Body of pancreas (tissue), 4 donors: ENCODE data around the gene ERC1. TPM values are rescaled to one million over a fixed set of nuclear protein-coding genes. Genes with fewer than 3 reads are reported as not detected.

Experiments
- ATAC-seq: fragments of 150-250 bp; one replicate; pipeline ENCODE4 v1.9.1; 2016
- DNase-seq, 4 donors: peaks; one replicate each; pipeline ENCODE4 v3.0.0-alpha.2; 2019
- H3K27ac ChIP-seq, 4 donors: fragments of 200-600 bp; sonication (generic); 1 replicate in 3 of 4; 2 replicates in 1 of 4; pipeline versions ENCODE4 v1.5.1 to v1.6.1; 2016 to 2019; ENCODE audit warnings: mild to moderate bottlenecking in 1 of 4, mixed read lengths in 1 of 4, moderate library complexity in 1 of 4
- H3K27me3 ChIP-seq, 2 donors: fragments of 200-600 bp; sonication (generic); one replicate each; pipeline ENCODE4 v1.6.0; 2016; ENCODE audit warnings: mild to moderate bottlenecking in 1 of 2
- H3K36me3 ChIP-seq, 2 donors: fragments of 200-600 bp; sonication (generic); replicated peaks in 1 of 2; 2 replicates each; pipeline ENCODE4 v1.5.1; 2016; ENCODE audit warnings: low read depth in 2 of 2; ENCODE audit not compliant: insufficient read depth in 1 of 2
- H3K4me1 ChIP-seq: fragments of 200-600 bp; sonication (generic); one replicate; pipeline ENCODE4 v1.6.0; 2016
- H3K4me3 ChIP-seq, 2 donors: fragments of 200-600 bp; sonication (generic); 1 replicate in 1 of 2; 2 replicates in 1 of 2; pipeline ENCODE4 v1.5.1; 2016 to 2019
- H3K9me3 ChIP-seq, 3 donors: fragments of 200-600 bp; sonication (generic); 1 replicate in 2 of 3; 2 replicates in 1 of 3; pipeline ENCODE4 v1.5.1; 2016
- CTCF ChIP-seq, 7 experiments: fragments of 450-650 bp in 4 of 7; fragments of 200-600 bp in 3 of 7; sonication (generic) in 3 of 7; IDR thresholded peaks; one replicate each; pipeline ENCODE4 v1.5.1; 2016 to 2019; ENCODE audit warnings: antibody characterized with exemption in 7 of 7
- POLR2A ChIP-seq, 3 donors: fragments of 450-650 bp; IDR thresholded peaks; one replicate each; pipeline ENCODE4 v1.6.1; 2016; ENCODE audit warnings: antibody characterized with exemption in 3 of 3, mild to moderate bottlenecking in 2 of 3
- WGBS, 2 donors: methylation state at CpG; one replicate each; pipeline ENCODE4 v1.1.5; 2017; 5-methylcytosine and 5-hydroxymethylcytosine counted together
- intact Hi-C: fragments of 100-400 bp; cut with DNase I; formaldehyde crosslinking; loops from one replicate; pipeline ENCODE4 v1.15.1; 2023
- total RNA-seq, 2 donors: library from RNA; depleted of rRNA; stranded (reverse); fragments of >200 nt; gene quantifications; one replicate each; pipeline ENCODE4 v1.1.0, GENCODE V29; 2016

Gene ERC1
- total RNA-seq, 2 donors from 2014 or later, result 20.8 to 29.0 TPM

- DNase-seq (no peak), ATAC-seq (no peak)
- WGBS, 2 donors, result 74 to 80% methylated on average over 11 of the region's 11 CpGs
- H3K4me1 ChIP-seq, result peaks cover 6% of the 10 kb centered on the region
- H3K4me3 ChIP-seq, result no peak overlapping the region
- intact Hi-C loops, result no loop called here
- H3K27ac ChIP-seq, result no peak overlapping the region
- H3K36me3 ChIP-seq, result no peaks in the 10 kb centered on the region
- H3K9me3 ChIP-seq, result no peaks in the 10 kb centered on the region
- no peak for TF ChIP-seq POLR2A (IDR thresholded peaks at IDR 0.05)
- TF ChIP-seq CTCF (IDR thresholded peaks at IDR 0.05), result no peak
- H3K27me3 ChIP-seq, result peaks cover 0 to 30% of the 10 kb centered on the region in 2 donors
Measured at GRCh38 chr12:1532375-1533165, 541.5 kb downstream of the ERC1 start.

GRCh38 chr12:1533205-1533601 lies 542.2 kb downstream of the ERC1 start:
- H3K9me3 ChIP-seq, result no peaks in the 10 kb centered on the region
- DNase-seq, result no peak
- no peak overlapping the region for H3K27ac ChIP-seq
- peaks cover 6% of the 10 kb centered on the region for H3K4me1 ChIP-seq
- 48 to 56% methylated on average over 9 of the region's 9 CpGs for WGBS, 2 donors
- TF ChIP-seq POLR2A (IDR thresholded peaks at IDR 0.05), result no peak
- TF ChIP-seq CTCF (IDR thresholded peaks at IDR 0.05), result no peak
- H3K27me3 ChIP-seq, result peaks cover 0 to 30% of the 10 kb centered on the region in 2 donors
- no peak for ATAC-seq
- intact Hi-C loops, result no loop called here
- no peak overlapping the region for H3K4me3 ChIP-seq
- H3K36me3 ChIP-seq, result no peaks in the 10 kb centered on the region

- Histone ChIP-seq H3K36me3 (no peaks in the 10 kb centered on the region), H3K4me3 (no peak overlapping the region), H3K9me3 (no peaks in the 10 kb centered on the region), H3K4me1 (peaks cover 6% of the 10 kb centered on the region), H3K27ac (no peak overlapping the region), H3K27me3 (peaks cover 0 to 30% of the 10 kb centered on the region in 2 donors)
- no peak for ATAC-seq
- DNase-seq, result no peak
- WGBS, 2 donors, result 18 to 48% methylated on average over 13 to 16 of the region's 16 CpGs
- TF ChIP-seq CTCF (IDR thresholded peaks at IDR 0.05), result no peak
- TF ChIP-seq POLR2A (IDR thresholded peaks at IDR 0.05), result no peak
- intact Hi-C loops, result no loop called here
Measured at GRCh38 chr12:1533602-1534304, 542.7 kb downstream of the ERC1 start.

- peaks cover 0 to 26% of the 10 kb centered on the region in 2 donors for H3K27me3 ChIP-seq
- H3K4me1 ChIP-seq, result peaks cover 6% of the 10 kb centered on the region
- no peak overlapping the region for H3K27ac ChIP-seq
- no peak for DNase-seq
- no peaks in the 10 kb centered on the region for H3K9me3 ChIP-seq
- H3K36me3 ChIP-seq, result no peaks in the 10 kb centered on the region
- no peak for TF ChIP-seq CTCF (IDR thresholded peaks at IDR 0.05)
- no peak for TF ChIP-seq POLR2A (IDR thresholded peaks at IDR 0.05)
- intact Hi-C loops, result no loop called here
- WGBS, 2 donors, result 53% methylated on average over 3 of the region's 3 CpGs; no CpG with 5 or more reads in 1 of the 2 donors
- ATAC-seq, result no peak
- H3K4me3 ChIP-seq, result no peak overlapping the region
Measured at GRCh38 chr12:1534748-1535147, 543.7 kb downstream of the ERC1 start.
